ENCODE measurements around the gene KRTAP2-1. TPM values are rescaled to one million over a fixed set of nuclear protein-coding genes. Genes with fewer than 3 reads are reported as not detected.

The KRTAP2-1 gene
- total and polyA plus RNA-seq, 7 experiments from 2014 or later = not detected

- ATAC-seq (no peak), DNase-seq (no peak)
- Histone ChIP-seq H3K27ac (ENCODE audit: low read depth, low read length) (no peak overlapping the region), H3K4me1 (ENCODE audit: control insufficient read depth in 2 of 2, insufficient read depth in 2 of 2, low read length in 2 of 2) (no peaks in the 10 kb centered on the region), H3K27me3 (ENCODE audit: control insufficient read depth in 2 of 2, insufficient read depth in 2 of 2, low read length in 2 of 2) (peaks cover 0 to 5% of the 10 kb centered on the region in 2 donors), H3K9me3 (ENCODE audit: control insufficient read depth in 2 of 3, low read length in 3 of 3) (no peaks in the 10 kb centered on the region), H3K36me3 (ENCODE audit: control insufficient read depth in 2 of 3, insufficient read depth in 3 of 3, low read length in 3 of 3) (no peaks in the 10 kb centered on the region), H3K4me3 (ENCODE audit: low read length) (no peak overlapping the region)
- H3K9me3 Mint-ChIP-seq = peaks cover 0 to 3% (median 0%) of the 10 kb centered on the region in 11 donors
- ChIA-PET POLR2A (no interaction called here), CTCF (no interaction called here)
- H3K27ac Mint-ChIP-seq = peak overlapping the region in 1 of 9 donors; percentile 59
- H3K36me3 Mint-ChIP-seq = peaks cover 0 to 3% (median 0%) of the 10 kb centered on the region in 5 donors
- no peak overlapping the region for H3K4me3 Mint-ChIP-seq
- intact Hi-C loops (cut with micrococcal nuclease) = no loop called here
- H3K4me1 Mint-ChIP-seq = peaks cover 0 to 16% (median 0%) of the 10 kb centered on the region in 7 donors
- H3K27me3 Mint-ChIP-seq = peaks cover 19 to 27% (median 22%) of the 10 kb centered on the region in 5 donors
Observed at GRCh38 chr17:41076788-41077187, 29.7 kb upstream of the KRTAP2-1 start.

- Histone ChIP-seq H3K9me3 (ENCODE audit: control insufficient read depth in 2 of 3, low read length in 3 of 3) (no peaks in the 10 kb centered on the region), H3K36me3 (ENCODE audit: control insufficient read depth in 2 of 3, insufficient read depth in 3 of 3, low read length in 3 of 3) (no peaks in the 10 kb centered on the region), H3K4me3 (ENCODE audit: low read length) (no peak overlapping the region), H3K4me1 (ENCODE audit: control insufficient read depth in 2 of 2, insufficient read depth in 2 of 2, low read length in 2 of 2) (no peaks in the 10 kb centered on the region), H3K27ac (ENCODE audit: low read depth, low read length) (no peak overlapping the region), H3K27me3 (ENCODE audit: control insufficient read depth in 2 of 2, insufficient read depth in 2 of 2, low read length in 2 of 2) (peaks cover 0 to 5% of the 10 kb centered on the region in 2 donors)
- H3K9me3 Mint-ChIP-seq = peaks cover 0 to 3% (median 0%) of the 10 kb centered on the region in 11 donors
- H3K4me1 Mint-ChIP-seq = peaks cover 0 to 16% (median 0%) of the 10 kb centered on the region in 7 donors
- H3K27ac Mint-ChIP-seq = no peak overlapping the region
- H3K4me3 Mint-ChIP-seq = no peak overlapping the region
- ChIA-PET POLR2A (no interaction called here), CTCF (interaction anchor here (0.6 kb wide), 1 partner anchor 741 kb away, joined by 3 read pairs; no protein-coding TSS in a partner anchor)
- no peak for DNase-seq
- intact Hi-C loops (cut with micrococcal nuclease) = no loop called here
- H3K36me3 Mint-ChIP-seq = peaks cover 0 to 3% (median 0%) of the 10 kb centered on the region in 5 donors
- ATAC-seq = no peak
- H3K27me3 Mint-ChIP-seq = peaks cover 19 to 27% (median 22%) of the 10 kb centered on the region in 5 donors
Observed at GRCh38 chr17:41073676-41074075, 26.6 kb upstream of the KRTAP2-1 start.

- DNase-seq = no peak
- peaks cover 19 to 22% (median 20%) of the 10 kb centered on the region in 5 donors for H3K27me3 Mint-ChIP-seq
- Histone ChIP-seq H3K9me3 (ENCODE audit: control insufficient read depth in 2 of 3, low read length in 3 of 3) (no peaks in the 10 kb centered on the region), H3K36me3 (ENCODE audit: control insufficient read depth in 2 of 3, insufficient read depth in 3 of 3, low read length in 3 of 3) (no peaks in the 10 kb centered on the region), H3K4me3 (ENCODE audit: low read length) (no peak overlapping the region), H3K27me3 (ENCODE audit: control insufficient read depth in 2 of 2, insufficient read depth in 2 of 2, low read length in 2 of 2) (peaks cover 0 to 5% of the 10 kb centered on the region in 2 donors), H3K27ac (ENCODE audit: low read depth, low read length) (no peak overlapping the region), H3K4me1 (ENCODE audit: control insufficient read depth in 2 of 2, insufficient read depth in 2 of 2, low read length in 2 of 2) (no peaks in the 10 kb centered on the region)
- peaks cover 0 to 16% (median 0%) of the 10 kb centered on the region in 7 donors for H3K4me1 Mint-ChIP-seq
- peak overlapping the region in 1 of 9 donors; percentile 51 for H3K27ac Mint-ChIP-seq
- CTCF ChIA-PET = no interaction called here
- H3K9me3 Mint-ChIP-seq = peaks cover 0 to 2% (median 0%) of the 10 kb centered on the region in 11 donors
- H3K36me3 Mint-ChIP-seq = peaks cover 0 to 3% (median 0%) of the 10 kb centered on the region in 5 donors
- intact Hi-C loops (cut with micrococcal nuclease) = no loop called here
- ATAC-seq = no peak
- H3K4me3 Mint-ChIP-seq = no peak overlapping the region
- POLR2A ChIA-PET = no interaction called here
Observed at GRCh38 chr17:41071606-41072360, 24.7 kb upstream of the KRTAP2-1 start.

- Histone ChIP-seq H3K36me3 (ENCODE audit: control insufficient read depth in 2 of 3, insufficient read depth in 3 of 3, low read length in 3 of 3) (no peaks in the 10 kb centered on the region), H3K27ac (ENCODE audit: low read depth, low read length) (no peak overlapping the region), H3K4me3 (ENCODE audit: low read length) (no peak overlapping the region), H3K27me3 (ENCODE audit: control insufficient read depth in 2 of 2, insufficient read depth in 2 of 2, low read length in 2 of 2) (no peaks in the 10 kb centered on the region), H3K9me3 (ENCODE audit: control insufficient read depth in 2 of 3, low read length in 3 of 3) (no peaks in the 10 kb centered on the region), H3K4me1 (ENCODE audit: control insufficient read depth in 2 of 2, insufficient read depth in 2 of 2, low read length in 2 of 2) (no peaks in the 10 kb centered on the region)
- Mint-ChIP-seq H3K9me3 (no peaks in the 10 kb centered on the region), H3K27me3 (peaks cover 0 to 7% (median 0%) of the 10 kb centered on the region in 5 donors), H3K4me1 (peaks cover 0 to 6% (median 0%) of the 10 kb centered on the region in 7 donors), H3K4me3 (no peak overlapping the region), H3K27ac (peak overlapping the region in 1 of 9 donors; percentile 60), H3K36me3 (peaks cover 0 to 3% (median 0%) of the 10 kb centered on the region in 5 donors)
- no peak for ATAC-seq
- ChIA-PET CTCF (no interaction called here), POLR2A (no interaction called here)
- no peak for DNase-seq
- intact Hi-C loops (cut with micrococcal nuclease) = no loop called here
Observed at GRCh38 chr17:41069031-41069430, 21.9 kb upstream of the KRTAP2-1 start.

- Mint-ChIP-seq H3K4me3 (no peak overlapping the region), H3K9me3 (no peaks in the 10 kb centered on the region), H3K4me1 (peaks cover 0 to 4% (median 0%) of the 10 kb centered on the region in 7 donors), H3K27ac (no peak overlapping the region), H3K27me3 (peaks cover 0 to 17% (median 0%) of the 10 kb centered on the region in 5 donors), H3K36me3 (peaks cover 0 to 2% (median 0%) of the 10 kb centered on the region in 5 donors)
- Histone ChIP-seq H3K27ac (ENCODE audit: low read depth, low read length) (no peak overlapping the region), H3K4me3 (ENCODE audit: low read length) (no peak overlapping the region), H3K4me1 (ENCODE audit: control insufficient read depth in 2 of 2, insufficient read depth in 2 of 2, low read length in 2 of 2) (no peaks in the 10 kb centered on the region), H3K36me3 (ENCODE audit: control insufficient read depth in 2 of 3, insufficient read depth in 3 of 3, low read length in 3 of 3) (no peaks in the 10 kb centered on the region), H3K9me3 (ENCODE audit: control insufficient read depth in 2 of 3, low read length in 3 of 3) (no peaks in the 10 kb centered on the region), H3K27me3 (ENCODE audit: control insufficient read depth in 2 of 2, insufficient read depth in 2 of 2, low read length in 2 of 2) (no peaks in the 10 kb centered on the region)
- DNase-seq (no peak), ATAC-seq (no peak)
- CTCF ChIA-PET = no interaction called here
- POLR2A ChIA-PET = no interaction called here
- intact Hi-C loops (cut with micrococcal nuclease) = no loop called here
Observed at GRCh38 chr17:41067281-41067680, 20.2 kb upstream of the KRTAP2-1 start.

GRCh38 chr17:41065829-41066624, 18.9 kb upstream of the KRTAP2-1 start, which contains the start of gene KRTAP2-4:
KRTAP2-4 (minus strand) TSS chr17:41065879; CDS start chr17:41065845, 34 bp downstream.
- H3K9me3 ChIP-seq (ENCODE audit: control insufficient read depth in 2 of 3, low read length in 3 of 3) = no peaks in the 10 kb centered on the region
- ChIA-PET CTCF (no interaction called here), POLR2A (no interaction called here)
- Mint-ChIP-seq H3K36me3 (no peaks in the 10 kb centered on the region), H3K27me3 (peaks cover 1 to 25% (median 9%) of the 10 kb centered on the region in 5 donors), H3K4me1 (peaks cover 0 to 3% (median 0%) of the 10 kb centered on the region in 7 donors), H3K27ac (no peak within 1 kb of the TSS), H3K9me3 (no peaks in the 10 kb centered on the region), H3K4me3 (no peak within 1 kb of the TSS)
- no peaks in the 10 kb centered on the region for H3K27me3 ChIP-seq (ENCODE audit: control insufficient read depth in 2 of 2, insufficient read depth in 2 of 2, low read length in 2 of 2)
- no peak within 1 kb of the TSS for H3K4me3 ChIP-seq (ENCODE audit: low read length)
- intact Hi-C loops (cut with micrococcal nuclease) = no loop called here
- ATAC-seq (no peak), DNase-seq (no peak)
- no peaks in the 10 kb centered on the region for H3K4me1 ChIP-seq (ENCODE audit: control insufficient read depth in 2 of 2, insufficient read depth in 2 of 2, low read length in 2 of 2)
- no peaks in the 10 kb centered on the region for H3K36me3 ChIP-seq (ENCODE audit: control insufficient read depth in 2 of 3, insufficient read depth in 3 of 3, low read length in 3 of 3)
- no peak within 1 kb of the TSS for H3K27ac ChIP-seq (ENCODE audit: low read depth, low read length)
